ENCODE results near the gene MZT2B. TPM values are rescaled to one million over a fixed set of nuclear protein-coding genes. Genes with fewer than 3 reads are reported as not detected.
"Not testable (repeated sequence)": the region's sequence is repeated elsewhere in the genome, so short reads cannot be mapped to it uniquely, and the experiment has no call there.

The MZT2B gene
- total RNA-seq, 2 donors from 2014 or later: 324 to 329 TPM

DNA sequence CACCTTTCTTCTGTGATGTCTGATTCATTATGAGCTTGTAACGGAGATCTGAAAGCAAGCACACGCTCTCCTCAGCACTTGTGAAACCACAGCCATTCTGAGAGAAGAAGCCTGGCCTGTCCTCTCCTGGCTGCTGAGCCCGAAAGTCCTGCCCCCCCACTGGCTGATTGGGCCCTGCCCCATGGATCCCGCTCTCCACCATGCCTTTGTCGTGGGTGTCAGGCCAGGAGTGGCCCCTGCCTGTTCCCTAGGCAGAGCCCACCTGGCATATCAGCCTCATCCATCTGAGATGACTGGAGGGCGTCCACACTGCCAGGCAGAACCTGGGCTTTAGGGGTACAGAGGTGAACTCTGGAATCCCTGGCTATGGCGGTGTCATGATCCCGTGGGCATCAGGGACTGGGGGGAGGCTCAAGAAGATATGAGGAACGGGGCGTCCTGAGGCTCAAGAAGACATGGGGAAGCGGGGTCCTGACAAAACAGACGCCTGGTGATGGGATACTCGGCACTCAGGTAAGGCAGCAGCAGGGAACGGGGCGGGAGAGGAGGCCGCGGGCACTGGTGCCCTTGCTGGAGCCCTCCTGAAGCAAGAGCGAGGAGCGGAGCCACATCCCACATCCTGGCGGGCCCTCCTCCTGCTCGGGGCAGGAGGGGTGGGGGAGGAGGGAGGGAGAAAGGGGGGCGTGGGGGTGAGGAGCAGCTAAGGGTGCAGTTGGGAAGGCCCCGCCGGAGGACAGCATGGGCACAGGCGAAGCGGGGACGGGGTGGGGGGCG lies 38.6 kb upstream of the MZT2B start:
- not testable (repeated sequence) for H3K27me3 Mint-ChIP-seq (ENCODE audit: low read depth); H3K27ac Mint-ChIP-seq; H3K9me3 Mint-ChIP-seq; H3K4me1 Mint-ChIP-seq (ENCODE audit: low read depth); ATAC-seq (replicated peaks in 1 of 2); H3K36me3 Mint-ChIP-seq (ENCODE audit: insufficient read depth in 2 of 2); DNase-seq
- peak overlapping the region; percentile 53 to 63 for H3K4me3 Mint-ChIP-seq

DNA sequence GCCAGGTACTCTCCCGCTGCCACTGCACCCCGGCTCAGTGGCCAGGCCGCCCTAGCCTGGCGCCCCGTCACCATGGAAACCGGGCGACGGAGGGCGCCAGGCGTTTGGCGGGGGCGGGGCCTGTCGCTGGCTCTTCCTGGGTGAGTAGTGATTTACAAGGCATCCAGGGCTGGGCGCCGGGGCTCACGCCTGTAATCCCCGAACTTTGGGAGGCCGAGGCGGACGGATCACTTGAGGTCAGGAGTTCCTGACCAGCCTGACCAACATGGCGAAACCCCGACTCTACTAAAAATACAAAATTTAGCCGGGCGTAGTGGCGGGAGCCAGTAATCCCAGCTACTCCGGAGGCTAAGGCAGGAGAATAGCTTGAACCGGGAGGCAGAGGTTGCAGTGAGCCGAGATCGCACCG lies 37.1 kb upstream of the MZT2B start, which contains the start of gene CCDC74B:
Gene CCDC74B (minus strand): TSS at position 107 of the 409 bp plus-strand sequence. CDS start 116 bp downstream, outside the sequence.
- H3K4me3 Mint-ChIP-seq: peak within 1 kb of the TSS; percentile 86
- H3K4me1 Mint-ChIP-seq (ENCODE audit: low read depth); H3K36me3 Mint-ChIP-seq (ENCODE audit: insufficient read depth in 2 of 2); H3K9me3 Mint-ChIP-seq; H3K27ac Mint-ChIP-seq; H3K27me3 Mint-ChIP-seq (ENCODE audit: low read depth): not testable (repeated sequence)
- DNase-seq (peak; percentile 65 to 67), ATAC-seq (replicated peaks in 1 of 2) (peak; percentile 85 to 87)

DNA sequence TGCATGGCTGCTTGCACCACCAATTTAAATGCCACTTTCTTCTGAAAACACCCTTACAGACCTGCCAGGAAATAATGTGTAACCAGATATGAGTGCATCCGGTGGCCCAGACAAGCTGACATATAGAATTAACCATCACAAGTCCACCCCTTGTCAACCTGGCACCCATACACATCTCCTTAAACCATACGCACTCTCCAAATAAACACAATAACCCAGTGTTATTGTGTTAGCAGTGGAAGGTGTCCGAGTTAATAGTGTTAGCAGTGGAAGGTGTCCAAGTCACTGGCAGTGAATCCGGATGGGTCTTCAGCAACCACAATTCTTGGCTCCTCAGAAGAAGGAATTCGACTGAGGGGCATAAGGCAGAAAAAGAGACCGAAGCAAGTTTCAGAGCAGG lies 33.5 kb upstream of the MZT2B start:
- H3K27me3 Mint-ChIP-seq (ENCODE audit: low read depth); ATAC-seq (replicated peaks in 1 of 2); H3K9me3 Mint-ChIP-seq; H3K27ac Mint-ChIP-seq; H3K4me3 Mint-ChIP-seq; DNase-seq; H3K36me3 Mint-ChIP-seq (ENCODE audit: insufficient read depth in 2 of 2); H3K4me1 Mint-ChIP-seq (ENCODE audit: low read depth): not testable (repeated sequence)

DNA sequence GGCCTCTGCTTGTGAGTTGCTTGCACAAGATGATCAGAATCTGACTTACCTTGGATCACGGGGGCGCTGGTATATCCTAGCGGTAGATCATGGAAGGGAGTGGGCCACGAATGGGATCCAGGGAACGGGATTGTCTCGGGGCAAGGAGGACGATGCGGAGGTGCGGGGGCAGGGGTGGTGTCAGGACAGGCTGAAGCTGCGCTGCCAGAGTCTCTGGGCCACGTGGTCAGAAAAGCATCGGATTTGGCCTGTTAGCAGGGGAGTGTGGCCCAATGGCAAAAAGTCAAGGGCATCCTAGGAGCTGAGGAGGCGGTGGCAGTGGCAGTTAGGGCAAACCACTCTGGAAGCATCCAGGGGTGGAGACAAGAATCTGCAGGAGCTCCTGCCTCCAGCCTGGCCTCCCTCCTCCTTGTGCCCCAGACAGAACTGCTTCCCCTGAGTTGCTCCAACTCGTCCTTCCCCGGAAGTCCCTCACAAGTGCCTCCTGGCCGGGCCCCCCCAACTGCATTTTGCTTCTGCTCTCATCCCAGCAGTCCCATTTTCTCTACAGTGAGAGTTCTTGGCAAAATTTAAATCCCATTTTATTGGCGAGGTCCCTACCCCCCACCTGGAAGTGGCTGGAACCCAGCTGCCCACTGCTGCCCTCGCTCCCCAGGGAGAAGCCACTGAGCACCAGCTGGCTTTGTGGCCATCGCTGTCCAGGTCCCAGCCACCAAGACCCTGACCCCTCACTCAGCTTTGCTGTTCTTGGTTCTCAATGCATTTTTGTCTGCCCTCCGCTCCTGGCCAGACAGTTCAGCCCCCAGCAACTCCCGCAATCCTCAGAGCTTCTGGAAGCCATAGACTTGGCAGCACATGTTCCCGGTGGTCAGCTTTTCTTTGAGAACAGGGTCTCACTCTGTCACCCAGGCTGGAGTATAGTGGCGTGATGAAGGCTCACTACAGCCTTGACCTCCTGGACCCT lies 31.6 kb upstream of the MZT2B start:
- H3K4me1 Mint-ChIP-seq (ENCODE audit: low read depth): no peaks in the 10 kb centered on the region
- H3K4me3 Mint-ChIP-seq: no peak overlapping the region
- DNase-seq (no peak), ATAC-seq (replicated peaks in 1 of 2) (no peak)
- no peak overlapping the region for H3K27ac Mint-ChIP-seq
- peaks cover 0 to 1% of the 10 kb centered on the region in 2 donors for H3K36me3 Mint-ChIP-seq (ENCODE audit: insufficient read depth in 2 of 2)
- peaks cover 7% of the 10 kb centered on the region for H3K27me3 Mint-ChIP-seq (ENCODE audit: low read depth)
- no peaks in the 10 kb centered on the region for H3K9me3 Mint-ChIP-seq

DNA sequence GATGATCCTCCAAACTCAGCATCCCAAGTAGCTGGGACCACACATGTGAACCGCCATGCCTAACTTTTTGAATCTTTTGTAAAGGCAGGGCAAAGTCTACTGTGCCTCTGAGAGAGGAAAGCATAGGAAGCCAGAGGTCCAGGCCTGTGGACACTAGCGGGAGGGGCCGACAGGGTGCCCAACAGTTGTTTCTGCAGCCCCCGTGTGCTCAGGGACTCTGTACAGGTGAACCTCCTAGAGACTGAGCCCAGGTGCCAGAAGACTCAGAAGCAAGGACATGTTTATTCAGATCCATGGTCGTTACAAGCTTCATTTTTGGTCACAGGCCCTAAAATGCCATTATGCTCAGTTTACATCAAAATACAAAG lies 30.9 kb upstream of the MZT2B start:
- H3K36me3 Mint-ChIP-seq (ENCODE audit: insufficient read depth in 2 of 2); H3K9me3 Mint-ChIP-seq; ATAC-seq (replicated peaks in 1 of 2): not testable (repeated sequence)

DNA sequence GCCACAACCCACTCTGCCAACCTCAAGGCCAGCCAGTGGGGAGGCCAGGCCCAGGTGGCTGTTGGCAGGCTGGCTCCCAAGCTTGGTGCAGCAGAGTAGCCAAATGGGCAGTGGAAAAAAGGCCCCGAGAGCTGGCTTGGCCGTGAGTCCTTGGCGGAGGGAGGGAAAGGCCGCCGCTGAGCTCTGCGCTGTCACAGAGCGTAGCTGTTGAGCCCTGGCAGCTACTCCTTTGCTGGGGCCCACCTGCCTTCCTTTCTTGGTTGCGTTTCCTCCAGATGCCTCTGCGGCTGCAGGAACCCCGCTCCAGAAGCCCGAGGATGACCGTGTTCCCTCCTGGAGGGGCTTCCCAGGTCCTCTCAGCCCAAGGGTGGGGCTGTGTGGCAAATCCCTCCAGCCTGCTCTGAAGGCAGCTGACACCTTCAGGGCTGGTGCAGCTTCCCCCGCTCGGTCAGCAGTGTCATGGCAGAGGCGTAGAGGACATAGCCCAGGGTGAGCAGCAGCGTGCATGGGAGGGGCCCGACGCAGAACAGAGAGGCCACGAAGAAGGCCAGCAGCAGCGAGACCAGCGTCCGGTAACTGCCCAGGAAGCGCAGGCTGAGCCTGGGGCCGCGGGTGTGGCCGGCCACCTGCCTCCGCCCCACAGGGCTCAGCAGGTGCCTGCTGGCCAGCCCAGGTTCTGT lies 29.8 kb upstream of the MZT2B start:
- not testable (repeated sequence) for DNase-seq; H3K27ac Mint-ChIP-seq; ATAC-seq (replicated peaks in 1 of 2); H3K4me3 Mint-ChIP-seq; H3K36me3 Mint-ChIP-seq (ENCODE audit: insufficient read depth in 2 of 2); H3K4me1 Mint-ChIP-seq (ENCODE audit: low read depth); H3K9me3 Mint-ChIP-seq; H3K27me3 Mint-ChIP-seq (ENCODE audit: low read depth)

More for the DNA sequence above, 30.9 kb upstream of the MZT2B start:
- H3K27me3 Mint-ChIP-seq (ENCODE audit: low read depth); H3K4me1 Mint-ChIP-seq (ENCODE audit: low read depth); H3K4me3 Mint-ChIP-seq; H3K27ac Mint-ChIP-seq; DNase-seq: not testable (repeated sequence)

DNA sequence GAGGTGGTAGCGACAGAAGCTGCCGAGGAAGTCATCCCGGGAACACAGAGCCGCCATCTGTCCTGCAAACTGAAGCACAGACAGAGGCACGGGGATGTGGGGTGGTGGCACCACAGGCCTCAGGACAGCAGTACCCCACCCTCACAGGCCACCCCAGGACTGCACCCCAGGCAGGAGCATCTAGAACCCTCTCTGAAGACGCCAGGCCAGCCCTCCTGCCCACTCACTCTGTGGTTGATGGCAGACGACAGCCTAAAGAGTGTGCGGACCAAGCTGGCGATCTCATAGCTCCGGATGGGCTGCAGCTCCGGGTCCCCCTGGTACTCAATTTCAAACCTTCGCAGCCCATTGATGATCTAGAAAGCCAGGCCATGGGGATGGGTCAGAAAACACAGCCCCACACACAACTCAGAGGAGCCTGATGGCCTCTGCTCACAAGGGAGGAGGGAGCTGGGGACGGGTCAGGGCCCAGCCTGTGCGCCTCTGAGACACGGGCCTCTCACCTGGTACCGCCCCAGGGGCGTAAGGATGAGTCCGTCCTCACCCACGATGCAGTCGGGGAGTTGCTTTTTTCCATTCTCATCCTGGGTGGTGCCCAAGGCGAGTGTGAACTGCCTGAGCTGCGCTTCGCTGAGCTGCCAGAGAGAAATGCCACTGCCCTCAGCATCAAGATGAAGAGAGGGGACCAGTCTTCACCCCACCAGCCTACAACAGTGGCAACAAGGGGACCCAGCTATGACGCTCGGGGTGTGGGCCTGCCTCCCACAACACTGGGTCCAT lies 29.1 kb upstream of the MZT2B start:
- Mint-ChIP-seq H3K27ac (no peak overlapping the region), H3K27me3 (ENCODE audit: low read depth) (no peaks in the 10 kb centered on the region), H3K4me1 (ENCODE audit: low read depth) (no peaks in the 10 kb centered on the region), H3K4me3 (no peak overlapping the region), H3K9me3 (no peaks in the 10 kb centered on the region), H3K36me3 (ENCODE audit: insufficient read depth in 2 of 2) (peaks cover 0 to 1% of the 10 kb centered on the region in 2 donors)
- ATAC-seq (replicated peaks in 1 of 2): no peak
- no peak for DNase-seq

DNA sequence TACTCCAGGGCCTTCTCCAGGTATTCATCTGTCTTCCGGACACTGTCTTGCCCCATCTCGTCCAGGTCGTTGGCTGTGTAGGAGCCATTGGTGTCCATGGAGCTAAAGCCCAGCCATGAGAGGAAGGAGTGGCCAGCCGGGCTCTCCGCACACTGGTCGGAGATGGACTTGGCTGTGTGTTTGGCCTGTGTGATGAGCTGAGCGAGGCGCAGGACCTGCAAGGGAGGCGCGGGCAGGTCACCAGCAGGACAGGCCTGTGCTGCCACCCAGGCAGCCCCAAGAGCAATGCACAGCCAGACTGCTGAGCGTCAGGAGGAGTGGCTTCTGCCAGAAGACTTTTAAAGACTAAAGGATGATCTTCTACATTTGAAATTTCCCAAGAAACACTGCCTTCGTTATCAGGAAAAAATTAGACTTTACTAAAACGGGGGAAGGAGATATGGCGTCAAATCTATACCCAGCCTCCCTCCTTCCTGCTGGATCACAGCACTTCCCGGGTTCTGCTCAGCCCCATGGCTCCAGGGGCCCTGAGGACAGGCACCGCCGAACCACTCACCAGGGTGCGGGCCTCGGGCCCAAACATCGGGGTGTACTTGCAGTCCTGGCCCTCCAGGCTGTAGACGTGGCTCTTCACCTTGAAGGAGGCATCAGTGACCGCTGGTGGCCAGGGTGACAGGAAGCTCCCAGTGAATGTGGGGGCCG lies 28.2 kb upstream of the MZT2B start:
- not testable (repeated sequence) for ATAC-seq (replicated peaks in 1 of 2); H3K27ac Mint-ChIP-seq; H3K9me3 Mint-ChIP-seq; H3K27me3 Mint-ChIP-seq (ENCODE audit: low read depth); DNase-seq; H3K4me3 Mint-ChIP-seq; H3K4me1 Mint-ChIP-seq (ENCODE audit: low read depth); H3K36me3 Mint-ChIP-seq (ENCODE audit: insufficient read depth in 2 of 2)

DNA sequence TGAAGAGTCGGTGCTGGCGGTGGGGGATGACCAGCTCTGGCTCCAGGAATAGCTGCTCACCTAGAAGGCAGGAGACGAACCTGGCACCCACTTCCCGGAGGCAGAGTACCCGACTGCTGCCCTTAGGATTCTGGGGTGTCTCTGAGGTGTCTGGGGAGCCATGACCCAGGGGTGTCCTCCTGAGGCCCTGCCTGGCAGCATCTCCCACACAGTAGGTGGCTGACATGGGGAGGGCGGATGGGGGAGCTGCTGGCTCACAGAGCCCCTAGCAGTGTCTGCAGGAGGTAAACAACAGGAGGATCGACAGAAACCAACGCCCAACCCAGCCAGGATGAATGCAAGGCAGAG lies 27.7 kb upstream of the MZT2B start:
- DNase-seq; H3K4me1 Mint-ChIP-seq (ENCODE audit: low read depth); ATAC-seq (replicated peaks in 1 of 2); H3K27ac Mint-ChIP-seq; H3K27me3 Mint-ChIP-seq (ENCODE audit: low read depth); H3K4me3 Mint-ChIP-seq; H3K36me3 Mint-ChIP-seq (ENCODE audit: insufficient read depth in 2 of 2); H3K9me3 Mint-ChIP-seq: not testable (repeated sequence)

DNA sequence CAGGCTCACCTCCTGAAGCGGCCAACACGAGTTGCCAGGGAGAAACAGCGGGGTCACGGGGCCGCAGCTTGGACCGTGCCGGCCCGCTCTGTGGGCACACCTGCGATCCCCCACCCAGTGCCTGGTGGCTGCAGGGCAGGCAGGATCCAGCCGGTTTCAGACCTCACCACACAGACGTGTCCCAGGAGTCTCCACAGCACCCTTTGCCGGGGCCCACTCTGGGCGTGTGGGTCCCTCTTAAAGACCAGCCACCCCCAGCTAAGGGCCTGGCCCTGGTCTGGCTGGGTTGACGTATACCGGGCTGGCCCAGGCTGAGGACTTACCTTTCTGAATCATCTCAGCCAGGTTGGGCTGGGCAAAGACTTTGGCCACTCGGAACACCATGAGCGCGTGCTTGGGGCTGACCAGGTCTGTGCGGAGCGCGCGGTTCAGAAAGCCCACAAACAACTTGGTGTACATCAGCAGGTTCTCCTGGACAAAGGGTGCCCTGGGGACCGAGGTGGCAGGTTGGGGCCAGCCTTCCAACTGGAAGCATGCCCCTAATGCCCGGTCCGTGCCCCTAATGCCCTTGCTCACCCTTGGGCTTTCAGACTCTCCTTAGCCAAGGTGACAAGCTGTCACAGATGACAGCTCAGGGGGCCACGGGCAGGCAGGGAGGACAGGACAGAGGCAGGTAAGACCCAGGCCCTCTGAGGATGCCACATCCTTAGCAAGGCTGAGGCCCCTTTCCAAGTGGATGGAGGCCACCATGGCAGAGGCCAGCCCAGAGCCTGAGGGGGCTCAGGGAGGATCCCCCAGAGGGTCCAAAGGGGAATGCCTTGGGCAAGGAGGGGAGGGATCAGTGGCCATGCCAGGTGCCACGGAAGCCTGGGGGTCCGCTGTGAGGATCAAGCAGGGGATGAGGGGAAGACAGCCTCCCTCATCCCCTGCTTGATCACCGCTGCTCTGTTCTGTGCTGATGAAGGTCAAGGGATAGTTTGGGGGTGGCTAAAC lies 27.0 kb upstream of the MZT2B start:
- Mint-ChIP-seq H3K27ac (no peak overlapping the region), H3K4me1 (ENCODE audit: low read depth) (no peaks in the 10 kb centered on the region), H3K4me3 (no peak overlapping the region), H3K36me3 (ENCODE audit: insufficient read depth in 2 of 2) (peaks cover 0 to 1% of the 10 kb centered on the region in 2 donors), H3K27me3 (ENCODE audit: low read depth) (no peaks in the 10 kb centered on the region), H3K9me3 (no peaks in the 10 kb centered on the region)
- ATAC-seq (replicated peaks in 1 of 2) (no peak), DNase-seq (no peak)

DNA sequence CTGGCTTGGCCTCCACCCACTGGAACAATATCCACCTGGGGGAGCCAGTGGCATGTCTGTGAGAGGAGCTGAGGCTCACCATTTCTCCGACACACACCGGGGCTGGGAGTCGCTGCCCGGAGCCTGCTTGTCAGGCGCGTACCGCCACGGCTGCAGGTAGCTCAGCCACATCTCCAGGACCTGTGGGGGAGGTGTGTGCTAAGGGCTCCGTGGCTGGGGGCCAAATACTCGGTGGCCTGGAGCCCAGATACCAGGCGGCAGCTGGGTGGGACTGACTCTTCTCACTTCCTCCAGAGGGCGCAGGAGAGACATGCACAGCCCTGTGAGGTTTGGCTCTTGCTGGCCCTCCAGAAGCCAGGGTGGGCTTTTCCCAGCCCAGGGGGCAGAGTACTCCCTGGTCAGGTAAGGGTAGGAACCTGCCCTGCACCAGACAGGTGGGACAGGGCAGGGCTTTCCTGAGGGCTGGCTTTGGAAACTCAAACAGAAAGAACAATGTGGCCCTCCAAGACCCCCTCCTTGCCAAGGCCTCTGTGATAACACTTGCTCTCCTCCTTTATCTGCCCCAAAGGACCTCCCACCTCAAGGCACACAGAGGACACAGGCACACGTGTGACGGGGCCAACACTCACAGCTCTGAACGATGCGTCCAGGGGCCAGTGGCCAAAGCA lies 26.0 kb upstream of the MZT2B start:
- H3K4me1 Mint-ChIP-seq (ENCODE audit: low read depth); H3K36me3 Mint-ChIP-seq (ENCODE audit: insufficient read depth in 2 of 2); H3K4me3 Mint-ChIP-seq; H3K27me3 Mint-ChIP-seq (ENCODE audit: low read depth); H3K9me3 Mint-ChIP-seq; H3K27ac Mint-ChIP-seq: not testable (repeated sequence)
- peak in 1 of 2 donors; percentile 23 for ATAC-seq (replicated peaks in 1 of 2)
- DNase-seq: peak; percentile 15 to 17

Data from activated T-cell treated with anti-CD3 and anti-CD28 coated beads, Interleukin-2, amount 50 U/mL, for 72 hours (primary cell).